NCI-H226 (cell line): Measurements from ENCODE around the gene PAWR.
"Not testable (repeated sequence)": the region's sequence is repeated elsewhere in the genome, so short reads cannot be mapped to it uniquely, and the experiment has no call there.

Source experiments
- DNase-seq: peaks from one replicate; pipeline ENCODE4 v3.0.0-alpha.2; 2015

The PAWR gene

DNA sequence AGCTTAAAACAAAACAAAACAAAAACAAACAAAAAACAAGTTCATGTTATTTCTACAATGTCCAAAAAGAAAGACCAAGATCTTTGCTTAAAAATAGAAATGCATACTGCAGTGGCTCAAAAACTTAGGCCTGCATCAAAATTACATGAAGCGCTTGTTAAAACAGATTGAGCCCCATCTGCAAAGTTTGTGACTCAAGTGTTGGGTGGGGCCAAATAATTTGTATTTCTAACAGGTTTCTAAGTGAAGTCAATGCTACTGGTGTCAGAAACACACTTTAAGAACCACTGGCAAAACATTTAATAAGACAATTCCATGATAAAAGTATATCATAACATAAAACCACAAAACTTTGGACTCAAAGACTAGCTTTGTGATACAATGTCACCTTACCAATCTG lies 105.6 kb downstream of the PAWR start:
- DNase-seq = no peak

DNA sequence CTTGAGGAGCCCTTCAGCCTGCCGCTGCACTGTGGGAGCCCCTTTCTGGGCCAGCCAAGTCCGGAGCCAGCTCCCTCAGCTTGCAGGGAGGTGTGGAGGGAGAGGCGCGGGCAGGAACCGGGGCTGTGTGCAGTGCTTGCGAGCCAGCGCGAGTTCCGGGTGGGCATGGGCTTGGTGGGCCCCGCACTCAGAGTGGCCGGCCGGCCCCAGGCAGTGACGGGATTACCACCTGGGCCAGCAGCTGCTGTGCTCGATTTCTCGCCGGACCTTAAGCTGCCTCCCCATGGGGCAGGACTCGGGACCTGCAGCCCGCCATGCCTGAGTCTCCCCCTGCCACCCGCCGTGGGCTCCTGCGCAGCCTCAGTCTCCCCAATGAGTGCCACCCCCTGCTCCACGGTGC lies 116.9 kb downstream of the PAWR start:
- no peak for DNase-seq

GRCh38 chr12:79569679-79570078 lies 121.1 kb downstream of the PAWR start:
- DNase-seq = no peak

DNA sequence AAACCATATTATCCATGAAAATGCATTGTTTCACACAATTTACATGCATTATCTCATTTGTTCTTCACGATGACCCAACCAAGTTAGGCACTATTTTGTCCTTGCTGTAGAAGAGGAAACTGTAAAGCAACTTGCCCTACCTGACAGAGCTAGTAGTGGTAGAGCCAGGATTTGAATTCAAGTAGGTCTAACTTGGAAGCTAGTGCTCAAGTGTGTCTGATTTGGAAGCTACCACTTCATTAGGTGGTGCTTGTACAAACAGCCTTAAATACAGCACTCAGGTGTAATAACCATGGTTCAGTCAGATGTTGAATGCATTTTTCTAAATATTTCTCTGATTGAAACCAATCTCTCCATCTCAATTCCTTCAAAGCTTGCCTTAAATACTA lies 123.6 kb downstream of the PAWR start:
- DNase-seq = no peak

DNA sequence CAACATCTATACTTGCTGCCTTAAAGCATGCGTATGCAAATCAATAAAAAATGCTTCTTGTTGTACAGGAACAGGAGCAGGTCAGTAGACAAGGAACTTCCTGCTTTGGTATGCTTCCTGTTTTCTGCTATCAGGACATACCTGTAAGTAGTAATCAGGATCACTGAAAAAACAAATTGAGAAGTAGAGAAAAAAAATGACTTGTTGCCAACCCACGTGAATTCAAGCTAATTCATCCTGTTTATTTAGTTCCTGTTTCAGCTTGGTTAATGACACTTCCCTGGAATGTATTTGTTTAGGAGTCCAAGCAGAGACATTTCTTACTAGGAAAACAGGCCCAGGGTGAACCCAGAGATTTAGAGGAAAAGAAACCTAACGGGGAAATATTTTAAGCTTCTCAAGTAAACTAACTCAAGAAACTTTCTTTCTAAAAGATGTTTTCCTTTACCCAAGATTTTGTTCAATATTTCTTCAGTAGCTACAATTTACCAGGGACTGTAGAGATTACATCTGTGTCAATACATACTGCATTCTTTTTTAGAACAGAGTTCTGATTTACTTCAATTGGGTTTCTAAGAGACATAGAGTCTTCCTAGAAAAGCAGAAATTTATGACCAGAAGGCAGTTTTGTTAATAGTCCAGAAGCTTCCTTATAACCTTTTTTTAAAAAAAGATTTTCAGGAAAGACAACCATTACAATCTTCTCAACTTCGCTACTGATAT lies 124.2 kb downstream of the PAWR start:
- peak; percentile 24 for DNase-seq

- not testable (repeated sequence) for DNase-seq
Observed at GRCh38 chr12:79564727-79565350, 125.9 kb downstream of the PAWR start.

- DNase-seq = no peak
Observed at GRCh38 chr12:79563021-79563740, 127.6 kb downstream of the PAWR start.

DNA sequence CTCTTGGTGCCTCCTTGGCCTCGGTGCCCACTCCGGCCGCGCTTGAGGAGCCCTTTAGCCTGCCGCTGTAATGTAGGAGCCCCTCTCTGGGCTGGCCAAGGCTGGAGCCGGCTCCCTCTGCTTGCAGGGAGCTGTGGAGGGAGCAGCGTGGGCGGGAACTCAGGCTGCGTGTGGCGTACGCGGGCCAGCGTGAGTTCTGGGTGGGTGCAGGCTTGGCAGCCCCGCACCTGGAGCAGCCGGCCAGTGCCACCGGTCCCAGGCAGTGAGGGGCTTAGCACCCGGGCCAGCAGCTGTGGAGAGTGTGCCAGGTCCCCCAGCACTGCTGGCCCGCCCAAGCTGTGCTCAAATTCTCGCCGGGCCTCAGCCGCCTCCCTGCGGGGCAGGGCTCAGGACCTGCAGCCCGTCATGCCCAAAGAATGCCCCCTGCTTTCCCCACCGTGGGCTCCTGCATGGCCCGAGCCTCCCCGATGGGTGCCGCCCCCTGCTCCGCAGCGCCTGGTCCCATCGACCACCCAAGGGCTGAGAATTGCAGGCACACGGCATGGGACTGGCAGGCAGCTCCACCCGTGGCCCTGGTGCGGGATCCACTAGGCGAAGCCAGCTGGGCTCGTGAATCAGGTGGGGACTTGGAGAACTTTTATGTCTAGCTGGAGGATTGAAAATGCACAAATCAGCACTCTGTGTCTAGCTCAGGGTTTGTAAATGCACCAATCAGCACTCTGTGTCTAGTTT lies 129.2 kb downstream of the PAWR start:
- DNase-seq = no peak

DNA sequence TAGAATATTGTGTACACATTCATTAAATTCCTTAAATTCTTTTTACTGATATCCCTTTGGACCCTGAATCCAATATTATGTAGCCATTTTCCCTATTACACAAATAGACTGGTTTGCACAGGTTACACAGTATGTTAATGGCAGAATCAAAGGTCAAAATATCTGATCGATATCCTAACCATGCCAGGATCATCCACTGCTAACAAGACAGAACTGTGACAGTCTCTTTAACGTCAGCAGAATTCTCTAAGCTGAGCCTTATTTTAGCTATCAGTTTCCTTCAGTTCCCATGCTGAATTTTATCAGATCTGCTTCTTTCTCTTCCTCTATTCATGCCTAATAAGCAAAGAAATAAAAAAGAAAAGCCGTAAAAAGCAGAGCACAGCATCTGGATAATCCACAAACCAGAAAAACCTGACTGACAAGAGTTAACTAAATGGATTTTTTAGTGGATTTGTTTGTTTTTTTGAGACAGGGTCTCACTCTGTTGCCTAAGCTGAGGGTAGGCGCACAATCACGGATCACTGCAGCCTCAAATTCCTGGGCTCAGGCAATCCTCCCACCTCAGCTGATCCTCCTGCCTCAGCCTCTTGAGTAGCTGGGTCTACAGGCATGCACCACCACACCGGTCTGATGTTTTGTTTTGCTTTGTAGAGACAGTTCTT lies 130.4 kb downstream of the PAWR start:
- DNase-seq = no peak

DNA sequence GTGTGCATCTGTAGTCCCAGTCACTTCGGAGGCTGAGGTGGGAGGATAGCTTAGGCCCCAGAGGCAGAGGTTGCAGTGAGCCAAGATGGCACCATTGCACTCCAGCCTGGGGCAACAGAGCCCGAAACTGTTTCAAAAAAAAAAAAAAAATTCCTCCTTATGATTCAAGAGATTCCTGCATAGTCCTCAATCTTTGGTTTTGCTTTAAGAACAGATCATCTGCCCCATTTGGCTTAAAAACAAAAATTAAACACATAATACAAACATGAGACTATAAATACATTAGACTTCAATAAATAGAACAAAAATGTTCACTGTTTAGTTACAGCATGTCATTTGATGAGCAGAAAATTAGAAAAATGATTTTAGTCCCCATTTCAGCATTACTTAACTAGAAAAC lies 131.2 kb downstream of the PAWR start:
- DNase-seq = no peak

DNA sequence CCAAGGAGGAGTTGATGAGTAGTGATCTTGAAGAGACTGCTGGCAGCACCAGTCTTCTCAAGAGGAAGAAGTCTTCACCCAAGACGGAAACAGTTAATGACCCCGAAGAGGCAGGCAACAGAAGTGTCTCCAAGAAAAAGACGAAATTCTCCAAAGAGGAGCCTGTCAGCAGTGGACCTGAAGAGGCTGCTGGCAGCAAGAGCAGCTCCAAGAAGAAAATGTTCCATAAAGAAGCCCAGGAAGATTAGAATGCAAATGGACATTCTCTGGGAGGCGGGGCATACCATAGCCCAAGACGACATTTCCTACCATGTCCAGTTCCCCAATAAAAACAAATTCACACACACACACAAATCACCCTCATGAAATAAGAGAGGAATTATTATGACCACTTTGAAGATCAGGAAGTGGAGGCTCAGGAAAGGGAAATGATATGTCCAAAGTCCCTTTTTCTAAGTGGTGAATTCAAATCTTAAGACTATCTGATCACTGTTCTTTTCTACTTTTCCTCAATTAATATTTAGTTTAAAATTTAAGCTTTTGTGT lies 131.8 kb downstream of the PAWR start:
- DNase-seq = no peak

DNA sequence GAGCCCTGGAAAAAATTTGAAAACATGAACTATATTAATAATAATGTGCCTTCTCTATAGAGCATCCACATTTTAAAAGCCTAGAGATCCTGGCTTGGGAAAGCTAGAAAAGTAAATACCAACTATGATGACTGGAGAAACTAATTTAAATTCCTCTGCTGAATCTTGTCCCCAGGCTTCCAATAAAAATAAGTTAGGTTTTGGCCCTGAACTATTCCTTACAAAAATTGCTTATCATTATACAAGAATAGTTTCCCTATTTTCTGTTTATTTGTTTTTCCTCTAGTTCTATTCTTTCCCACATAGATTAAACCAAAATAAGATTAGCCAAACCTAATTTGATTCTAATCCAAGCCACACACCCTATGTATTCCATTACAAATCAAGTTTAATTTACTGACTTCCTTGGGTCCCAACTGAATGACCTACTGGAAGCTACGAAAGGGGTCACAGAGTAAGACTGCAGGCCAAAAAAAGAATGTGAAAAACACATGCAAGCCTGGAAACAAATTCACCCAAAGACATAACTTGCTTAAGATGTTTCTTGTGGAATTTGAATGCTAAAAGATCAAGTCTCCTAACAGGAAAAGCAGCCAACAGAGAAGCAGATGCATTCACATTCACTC lies 133.0 kb downstream of the PAWR start:
- DNase-seq = no peak

DNA sequence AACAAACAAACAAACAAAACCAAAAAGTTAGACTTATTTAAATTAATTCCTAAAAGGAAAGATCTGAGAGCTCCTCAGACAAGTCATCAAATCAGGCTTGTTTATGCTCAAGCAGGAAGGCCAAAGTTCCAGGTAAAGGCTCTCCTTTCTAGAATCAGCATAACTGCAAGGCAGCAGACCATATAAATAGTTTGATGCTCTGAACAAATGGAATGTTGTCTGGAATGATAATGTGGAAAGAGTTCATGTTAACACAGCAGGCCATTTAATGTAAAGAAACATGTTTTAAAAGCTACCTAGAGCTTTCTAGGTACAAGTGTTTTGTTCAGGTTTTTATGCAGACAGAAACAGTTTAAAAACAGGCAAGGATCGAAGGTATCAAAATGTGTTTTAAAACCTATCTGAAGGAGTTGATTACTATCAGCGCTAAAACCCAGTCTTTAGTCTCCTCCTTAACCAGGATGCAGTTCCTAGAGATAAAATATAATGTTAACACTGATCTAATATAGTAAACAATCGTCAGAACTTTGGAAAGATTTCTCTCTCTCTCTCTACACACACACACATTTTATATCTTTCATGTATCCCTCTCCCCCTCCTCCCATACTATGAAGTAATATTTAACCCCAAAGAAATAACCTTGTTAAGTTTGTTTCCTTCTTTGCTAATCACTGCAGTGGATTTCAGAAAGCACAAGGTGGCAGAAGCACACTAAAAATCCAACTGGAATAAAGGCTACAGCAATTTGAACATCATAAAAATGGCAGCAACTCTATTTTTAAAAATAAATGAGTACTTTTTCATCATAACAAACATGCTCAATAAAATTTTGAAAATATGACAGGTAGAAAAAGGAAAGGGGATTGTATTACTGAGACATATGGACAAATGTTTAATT lies 135.5 kb downstream of the PAWR start:
- DNase-seq = peak; percentile 51

DNA sequence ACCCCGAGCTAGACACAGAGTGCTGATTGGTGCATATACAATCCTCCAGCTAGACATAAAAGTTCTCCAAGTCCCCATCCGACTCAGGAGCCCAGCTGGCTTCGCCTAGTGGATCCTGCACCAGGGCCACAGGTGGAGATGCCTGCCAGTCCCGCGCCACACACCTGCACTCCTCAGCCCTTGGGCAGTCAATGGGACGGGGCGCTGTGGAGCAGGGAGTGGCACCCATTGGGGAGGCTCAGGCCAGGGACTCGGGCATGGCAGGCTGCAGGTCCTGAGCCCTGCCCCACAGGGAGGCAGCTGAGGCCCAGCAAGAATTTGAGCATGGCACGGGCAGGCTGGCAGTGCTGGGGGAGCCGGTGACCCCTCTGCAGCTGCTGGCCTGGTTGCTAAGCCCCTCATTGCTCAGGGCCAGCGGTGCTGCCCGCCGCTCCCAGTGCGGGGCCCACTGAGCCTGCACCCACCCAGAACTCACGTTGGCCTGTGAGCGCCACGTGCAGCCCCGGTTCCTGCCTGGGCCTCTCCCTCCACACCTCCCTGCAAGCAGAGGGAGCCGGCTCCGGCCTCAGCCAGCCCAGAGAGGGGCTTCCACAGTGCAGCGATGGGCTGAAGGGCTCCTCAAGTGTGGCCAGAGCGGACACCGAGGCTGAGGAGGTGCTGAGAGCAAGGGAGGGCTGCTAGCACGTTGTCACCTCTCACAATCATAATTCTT lies 136.7 kb downstream of the PAWR start:
- no peak for DNase-seq

- DNase-seq = no peak
Observed at GRCh38 chr12:79552192-79552591, 138.6 kb downstream of the PAWR start.

DNA sequence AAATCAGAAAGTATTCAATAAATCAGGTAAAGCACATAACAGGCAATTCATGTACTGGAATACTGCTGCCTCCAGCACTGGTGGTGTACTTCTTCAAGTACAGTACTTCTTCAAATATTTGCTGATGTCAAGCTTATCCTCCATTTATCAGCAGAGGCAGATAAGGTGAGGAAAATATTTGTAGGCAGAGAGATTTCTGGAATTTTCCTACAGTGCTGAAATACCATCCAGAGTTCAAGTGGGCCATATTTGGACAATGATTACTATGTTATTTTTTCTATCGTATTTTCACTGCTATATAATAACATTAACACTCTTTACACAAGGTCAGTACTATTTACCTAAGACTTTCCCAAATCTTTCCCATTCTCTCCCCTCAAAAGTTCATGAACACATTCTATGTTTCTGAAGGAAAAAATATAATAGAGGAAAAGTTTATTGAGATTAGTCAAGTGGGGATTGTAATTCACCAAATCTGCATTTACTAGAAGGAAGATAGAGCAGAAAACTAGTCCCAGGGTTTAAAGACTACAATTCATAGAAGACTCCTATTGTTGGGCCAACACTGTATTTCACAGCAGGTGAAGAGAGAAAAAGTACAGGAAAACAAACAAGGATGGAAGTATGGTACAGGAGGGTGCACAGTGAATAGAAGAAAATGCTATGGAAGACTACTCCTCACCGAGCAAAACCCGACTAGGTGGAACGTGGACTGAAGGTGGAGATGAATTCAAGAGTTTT lies 141.1 kb downstream of the PAWR start:
- DNase-seq = peak; percentile 94

DNA sequence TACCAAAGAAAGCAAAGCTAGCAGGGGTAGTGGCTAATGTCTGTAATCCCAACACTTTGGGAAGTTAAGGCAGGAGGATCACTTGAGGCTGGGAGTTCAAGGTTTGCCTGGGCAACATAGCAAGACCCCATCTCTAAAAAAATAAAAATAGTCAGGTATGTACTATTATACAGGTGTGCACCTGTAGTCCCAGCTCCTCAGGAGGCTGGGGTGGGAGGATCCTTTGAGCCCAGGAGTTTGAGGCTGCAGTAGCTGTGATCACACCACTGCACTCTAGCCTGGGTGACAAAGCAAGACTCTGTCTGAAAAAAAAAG lies 142.2 kb downstream of the PAWR start:
- DNase-seq = no peak

- DNase-seq = peak; percentile 84
Observed at GRCh38 chr12:79547735-79548609, 142.8 kb downstream of the PAWR start.
